Left hindlimb (tissue), 1 donor: Measurements from ENCODE around the gene DET1.
"Not testable (repeated sequence)": the region's sequence is repeated elsewhere in the genome, so short reads cannot be mapped to it uniquely, and the experiment has no call there.

Experiments
- DNase-seq: peaks from one replicate; pipeline ENCODE4 v3.0.0-alpha.2; 2018

DET1 gene

DNA sequence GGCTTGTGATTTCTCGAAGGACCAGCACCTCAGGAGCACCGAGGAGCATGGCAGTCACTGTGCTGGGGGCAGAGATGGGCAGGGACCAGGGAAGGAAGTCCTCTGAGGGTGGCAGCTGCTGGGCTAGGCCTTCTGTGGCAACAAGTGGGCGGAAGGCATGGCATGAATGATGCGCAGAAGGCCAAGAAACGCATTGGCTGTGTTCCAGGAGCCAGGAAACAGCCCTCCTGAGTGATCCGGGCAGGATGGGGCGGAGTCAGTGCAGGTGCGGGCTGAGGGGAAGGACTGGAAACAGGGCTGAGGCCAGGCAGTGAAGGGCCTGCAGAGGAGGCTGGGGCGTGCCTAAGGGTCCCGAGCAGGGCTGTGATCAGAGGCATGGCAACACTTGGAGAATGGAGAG is 55.3 kb downstream of the DET1 start:
- DNase-seq, result no peak

GRCh38 chr15:88490036-88490435 is 56.4 kb downstream of the DET1 start:
- DNase-seq, result no peak

GRCh38 chr15:88489321-88489720 is 57.2 kb downstream of the DET1 start:
- DNase-seq, result no peak

DNA sequence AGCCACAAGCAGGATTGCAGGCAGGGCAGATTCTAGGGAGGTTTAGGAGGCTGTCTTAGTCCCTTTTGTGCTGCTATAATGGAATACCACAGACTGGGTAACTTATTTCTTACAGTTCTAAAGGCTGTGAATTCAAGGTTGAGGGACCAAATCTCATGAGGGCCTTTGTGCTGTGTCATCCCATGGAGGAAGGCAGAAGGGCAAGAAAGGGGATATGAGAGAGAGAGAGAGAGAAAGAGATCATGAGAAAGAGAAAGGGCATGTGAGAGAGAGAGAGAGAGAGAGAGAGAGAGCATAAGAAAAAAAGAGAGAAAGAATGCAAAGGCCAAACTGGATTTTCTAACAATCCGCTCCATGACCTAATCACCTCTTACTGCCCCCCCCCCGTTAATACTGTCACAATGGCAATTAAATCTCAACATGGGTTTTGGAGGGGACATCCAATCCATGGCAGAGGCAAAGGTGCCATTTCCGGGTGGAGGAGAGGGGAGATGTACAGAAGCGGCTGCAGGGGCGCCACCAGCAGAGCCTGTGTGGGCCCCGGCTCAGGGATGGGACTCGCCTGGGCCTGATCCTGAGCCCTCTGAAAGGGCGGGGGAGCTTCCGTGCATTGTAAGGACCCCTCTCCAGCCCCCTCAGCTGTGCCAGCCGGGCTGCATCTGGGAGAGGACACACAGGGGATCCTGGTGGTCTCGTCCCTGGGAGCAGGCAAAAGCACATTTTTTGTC is 58.5 kb downstream of the DET1 start:
- DNase-seq, result no peak

- DNase-seq, result no peak
These were observed 59.2 kb downstream of the DET1 start for GRCh38 chr15:88487178-88487795.

DNA sequence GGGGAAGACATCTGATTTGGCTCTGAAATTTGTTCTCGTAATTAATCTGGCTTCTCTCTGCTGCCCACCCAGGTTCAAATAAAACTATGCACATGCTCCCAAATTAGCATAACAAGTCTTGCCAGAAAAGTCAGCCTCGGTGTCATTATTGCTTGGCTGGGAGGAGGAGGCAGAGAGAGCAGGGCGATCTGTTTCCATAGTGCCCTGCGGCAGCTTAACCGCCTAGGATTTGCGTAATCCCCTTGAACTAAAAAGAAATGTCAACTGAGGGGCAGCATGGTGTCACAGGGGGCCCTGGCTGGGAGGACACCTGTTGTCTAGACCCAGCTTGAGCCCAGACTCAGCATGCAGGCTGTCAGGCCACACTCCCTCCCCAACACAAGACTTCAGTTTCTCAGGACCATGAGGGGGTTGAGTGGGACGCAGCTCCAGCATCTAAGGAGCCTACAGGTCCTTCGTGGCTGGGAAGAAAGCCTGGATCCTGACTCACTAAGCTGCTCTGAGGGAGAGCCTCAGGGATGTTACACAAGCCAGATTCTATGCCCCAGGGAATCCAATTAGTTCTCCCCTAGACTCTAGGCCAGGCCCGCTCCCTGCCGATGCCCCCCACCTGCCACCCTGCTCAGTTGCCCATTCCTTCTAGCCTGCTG is 61.7 kb downstream of the DET1 start:
- DNase-seq, result no peak

- DNase-seq, result no peak
These were observed 64.2 kb downstream of the DET1 start for GRCh38 chr15:88482263-88482662.

DNA sequence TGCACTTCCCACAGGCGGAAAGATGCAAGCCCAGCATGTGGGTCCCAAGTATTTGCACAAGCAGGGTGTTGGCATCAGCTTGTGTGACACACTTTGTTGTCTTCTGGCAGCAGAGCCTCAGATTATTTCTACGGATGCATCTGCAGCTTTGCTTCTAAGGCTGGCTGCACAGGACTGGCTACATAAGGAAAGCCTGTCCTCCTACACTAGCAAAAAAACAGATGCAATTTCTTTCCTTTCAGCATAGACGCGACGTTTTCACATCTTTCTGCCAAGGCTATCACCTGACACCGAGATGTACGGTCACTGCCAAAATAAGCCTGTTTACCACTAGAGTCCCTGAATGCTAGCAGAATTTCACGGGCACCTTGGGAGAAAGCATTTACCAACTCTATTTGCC is 65.5 kb downstream of the DET1 start:
- no peak for DNase-seq

- DNase-seq, result no peak
These were observed 67.3 kb downstream of the DET1 start for GRCh38 chr15:88479169-88479568.

DNA sequence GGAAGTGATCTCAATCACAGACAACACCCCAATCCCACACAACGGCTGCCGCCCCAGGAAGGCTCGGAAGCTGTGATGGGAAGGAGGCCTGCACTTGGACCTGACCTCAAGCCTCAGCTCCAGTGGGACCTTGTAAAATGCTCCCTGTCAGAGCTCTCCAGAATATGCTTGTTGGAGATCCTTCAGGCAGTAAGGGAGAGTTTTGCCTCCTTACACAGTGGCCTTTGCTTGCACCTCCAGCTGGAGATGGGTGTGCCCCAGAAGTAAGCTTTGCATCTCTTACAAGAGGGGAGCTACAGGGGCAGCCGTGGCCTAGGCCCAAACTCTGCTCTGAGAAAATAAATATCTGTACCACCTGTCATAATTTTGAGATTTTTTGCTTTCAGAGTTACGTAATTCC is 68.6 kb downstream of the DET1 start:
- no peak for DNase-seq

DNA sequence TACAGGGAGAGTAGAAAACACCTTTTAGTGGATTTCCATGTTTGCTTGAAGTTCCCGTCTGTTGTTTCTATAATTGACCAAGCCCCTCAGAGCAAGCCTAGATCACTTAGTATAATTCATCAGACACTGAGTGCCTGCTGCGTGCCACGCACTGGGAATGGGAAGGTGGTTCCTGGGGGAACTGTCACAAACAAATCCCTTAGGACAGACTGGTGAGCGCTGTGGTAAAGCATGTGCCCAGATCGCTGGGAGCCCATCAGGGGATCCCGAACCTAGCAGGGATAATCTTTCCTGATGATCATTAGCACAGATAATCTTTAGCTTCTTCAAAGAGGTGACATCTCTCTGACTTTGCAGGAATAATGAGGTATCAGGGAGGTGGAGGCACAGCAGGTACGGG is 69.4 kb downstream of the DET1 start:
- no peak for DNase-seq

DNA sequence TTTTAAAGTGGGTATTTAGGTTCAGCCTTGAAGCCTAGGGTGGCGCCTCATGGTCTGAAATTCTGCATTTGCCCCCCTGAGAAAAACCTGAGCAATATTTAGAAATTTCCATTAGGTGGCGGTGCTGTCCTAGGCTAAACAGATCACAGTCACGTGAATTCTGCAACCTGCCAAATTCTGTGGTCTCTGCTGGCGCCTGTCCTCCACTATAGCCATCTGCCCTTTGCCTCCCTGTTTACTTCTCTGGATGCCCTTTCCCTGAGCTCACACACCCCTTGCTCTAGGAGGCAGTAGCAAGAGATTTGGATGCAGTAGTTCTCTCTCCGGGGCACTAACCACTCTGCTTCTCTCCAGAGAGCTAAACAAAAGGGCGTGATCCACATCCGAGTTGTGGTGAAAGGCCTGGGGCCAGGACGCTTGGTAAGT is 69.8 kb downstream of the DET1 start:
- DNase-seq, result no peak

DNA sequence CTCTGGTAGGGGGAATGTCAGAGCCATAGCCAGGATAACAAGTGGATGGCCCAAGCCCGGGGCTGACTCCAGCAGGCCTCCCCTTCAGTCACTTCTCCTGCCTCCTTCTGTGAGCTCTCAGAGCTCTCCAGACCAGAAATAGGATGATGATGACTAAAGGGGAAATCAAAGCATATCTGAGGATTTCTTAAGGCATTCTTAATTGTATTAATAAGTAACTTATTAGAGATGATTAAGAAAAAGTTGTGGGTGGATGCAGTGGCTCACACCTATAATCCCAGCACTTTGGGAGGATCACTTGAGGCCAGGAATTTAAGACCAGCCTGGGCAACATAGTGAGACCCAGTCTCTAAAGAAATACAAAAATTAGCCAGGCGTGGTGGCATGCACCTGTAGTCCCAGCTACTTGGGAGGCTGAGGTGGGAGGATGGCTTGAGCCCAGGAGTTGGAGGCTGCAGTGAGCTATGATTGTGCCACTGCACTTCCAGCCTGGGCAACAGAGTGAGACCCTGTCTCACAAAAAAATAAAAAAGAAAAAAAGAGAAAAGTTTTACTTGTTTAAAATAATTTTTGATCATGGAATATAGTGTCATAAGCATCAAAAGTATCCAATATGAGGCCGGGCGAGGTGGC is 72.7 kb downstream of the DET1 start:
- not testable (repeated sequence) for DNase-seq

DNA sequence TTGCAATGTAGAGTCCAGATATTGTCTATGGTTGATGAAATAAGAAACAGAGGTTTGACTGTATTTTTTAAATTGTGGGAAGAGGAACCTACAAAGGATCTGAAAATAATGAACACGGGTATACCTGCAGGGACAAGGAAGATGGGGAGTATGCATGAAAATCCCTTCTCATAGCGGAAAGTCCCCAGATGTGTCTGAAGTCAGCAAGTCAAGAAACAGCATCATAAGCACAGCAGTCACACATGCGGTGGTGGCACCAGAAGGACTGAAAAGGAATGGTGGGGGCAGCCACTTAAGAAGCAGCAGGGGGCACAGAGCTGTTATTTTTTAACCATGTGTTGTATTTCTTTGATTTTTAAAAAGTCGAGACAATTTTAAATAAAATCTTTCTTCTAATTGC is 74.3 kb downstream of the DET1 start:
- no peak for DNase-seq

- DNase-seq, result no peak
These were observed 75.7 kb downstream of the DET1 start for GRCh38 chr15:88470625-88471372.

- no peak for DNase-seq
These were observed 77.2 kb downstream of the DET1 start for GRCh38 chr15:88469321-88469720.

- not testable (repeated sequence) for DNase-seq
These were observed 77.8 kb downstream of the DET1 start for GRCh38 chr15:88468721-88469120.

DNA sequence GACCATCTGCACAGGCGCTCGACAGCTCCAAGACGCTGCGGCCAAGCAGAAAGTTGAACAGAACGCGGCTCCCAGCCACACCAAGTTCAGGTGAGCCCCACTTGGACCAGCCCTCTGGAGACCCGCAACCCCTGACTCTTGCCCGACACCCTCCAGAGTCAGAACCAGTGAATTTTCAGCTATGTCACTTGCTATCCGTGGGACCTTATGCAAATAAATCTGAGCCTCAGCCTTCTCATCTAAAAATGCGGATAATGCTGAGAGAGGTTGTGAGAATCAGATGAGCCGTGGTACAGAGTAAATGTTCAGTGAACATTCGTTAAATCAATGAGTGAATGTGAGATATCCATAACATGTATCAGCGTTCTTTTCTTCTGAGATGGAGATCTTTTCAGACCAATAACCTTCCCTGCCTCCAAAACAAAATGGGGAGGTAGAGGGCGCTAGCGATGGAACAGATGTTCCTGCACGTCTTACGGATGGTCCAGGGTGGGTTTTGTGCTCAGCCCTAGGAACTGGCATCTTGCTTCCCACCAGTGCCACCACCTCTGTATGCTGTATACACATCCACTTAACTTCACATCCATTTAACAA is 78.4 kb downstream of the DET1 start:
- DNase-seq, result no peak

DNA sequence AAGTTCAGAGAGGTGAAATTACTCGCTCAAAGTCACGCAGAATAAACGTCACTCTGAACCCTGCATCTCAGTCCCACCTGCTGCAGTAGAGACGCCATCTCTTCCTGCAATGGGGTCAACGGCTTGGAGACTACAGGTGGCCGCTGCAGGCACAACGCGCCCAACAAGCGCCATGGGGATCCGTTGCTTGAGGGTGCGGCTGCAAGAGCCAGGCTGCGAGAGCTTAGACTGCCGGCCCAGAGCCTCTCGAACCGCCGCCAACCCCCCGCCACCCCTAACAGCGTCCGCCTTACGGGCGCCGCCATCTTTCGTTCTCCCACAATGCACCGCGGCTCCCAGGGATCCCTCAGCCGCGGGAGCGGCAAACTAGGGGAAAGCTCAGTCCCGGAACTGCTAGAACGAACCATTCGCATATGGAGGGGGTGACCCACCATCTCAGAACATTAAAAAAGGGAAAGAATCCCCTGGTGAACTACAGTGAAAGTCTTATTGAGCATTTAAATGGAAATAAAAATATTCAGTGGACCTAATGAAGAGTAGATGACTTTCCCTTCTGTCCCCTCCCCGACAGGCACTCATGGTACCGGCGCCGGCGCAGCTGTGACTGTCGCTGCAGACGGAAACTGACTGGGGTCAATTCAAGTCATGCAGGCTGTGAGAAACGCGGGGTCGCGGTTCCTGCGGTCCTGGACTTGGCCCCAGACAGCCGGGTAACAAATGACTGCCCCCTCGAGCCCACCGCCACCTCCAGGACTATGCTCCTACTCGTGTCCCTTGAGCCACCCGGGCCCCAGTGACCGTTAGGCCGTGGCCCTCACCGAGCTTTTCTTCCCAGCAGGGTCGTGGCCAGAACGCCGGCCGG is 79.2 kb downstream of the DET1 start, which contains the start of the genes MRPL46 and MRPS11:
Gene MRPL46, minus strand, starts transcription at position 316 of the 862 bp plus-strand sequence. Its CDS starts 11 bp downstream, at position 305.
Gene MRPS11, plus strand, starts transcription at position 636 of the 862 bp plus-strand sequence. Its CDS starts 10 bp downstream, at position 646.
- DNase-seq, result peak; percentile 90

GRCh38 chr15:88465633-88466224 is 80.8 kb downstream of the DET1 start:
- no peak for DNase-seq
